H1 (cell line): ENCODE measurements around the gene EPM2A. TPM values are rescaled to one million over a fixed set of nuclear protein-coding genes. Genes with fewer than 3 reads are reported as not detected.

Source experiments
- CTCF ChIA-PET: fragments of 300-600 bp; sonication (Branson Sonifier 250); formaldehyde crosslinking; loops from one replicate; lab custom pipeline; 2021; ENCODE audit not compliant: partially characterized antibody; lab: Charles Lee
- POLR2A ChIA-PET: fragments of 300-600 bp; sonication (Branson Sonifier 250); formaldehyde crosslinking; loops from one replicate; lab custom pipeline; 2021; ENCODE audit warnings: inconsistent platforms; ENCODE audit not compliant: partially characterized antibody; lab: Charles Lee
- DNase-seq, 2 experiments: peaks; one replicate each; pipeline versions ENCODE4 v3.0.0 to v3.0.0-alpha.2; 2010 to 2022; ENCODE audit warnings: low spot score in 2 of 2, low read depth in 1 of 2, mixed read lengths in 1 of 2
- FAIRE-seq: peaks from 2 replicates; lab custom pipeline; 2011; peaks lifted over from hg19 to GRCh38; lab: Jason Lieb, UNC
- H2AFZ ChIP-seq: 2 replicates; pipeline ENCODE4 v1.8.1; 2012; ENCODE audit warnings: low read length, inconsistent platforms
- H2AK5ac ChIP-seq: 2 replicates; pipeline ENCODE4 v1.6.1; 2013; ENCODE audit warnings: low read depth, low read length
- H2BK120ac ChIP-seq: replicated peaks from 2 replicates; pipeline ENCODE3; 2013; ENCODE audit warnings: low read depth, low read length, inconsistent platforms
- H2BK12ac ChIP-seq: 2 replicates; pipeline ENCODE4 v1.6.1; 2013; ENCODE audit warnings: low read depth, low read length
- H2BK15ac ChIP-seq: 2 replicates; pipeline ENCODE4 v1.6.1; 2013; ENCODE audit warnings: low read length
- H2BK20ac ChIP-seq: 2 replicates; pipeline ENCODE4 v1.6.1; 2013; ENCODE audit warnings: low read length
- H2BK5ac ChIP-seq: 2 replicates; pipeline ENCODE4 v1.6.1; 2013; ENCODE audit warnings: low read depth, low read length
- H3K14ac ChIP-seq: 2 replicates; pipeline ENCODE4 v1.6.1; 2013; ENCODE audit warnings: inconsistent platforms; ENCODE audit not compliant: insufficient read length
- H3K18ac ChIP-seq: 2 replicates; pipeline ENCODE4 v1.6.1; 2013; ENCODE audit warnings: low read length; ENCODE audit errors: extremely low read depth
- H3K23ac ChIP-seq: 2 replicates; pipeline ENCODE4 v1.6.1; 2013; ENCODE audit warnings: inconsistent platforms; ENCODE audit not compliant: insufficient read length
- H3K23me2 ChIP-seq: 2 replicates; pipeline ENCODE4 v1.6.1; 2013; ENCODE audit warnings: low read depth, low read length
- H3K27ac ChIP-seq: 2 replicates; pipeline ENCODE4 v1.6.1; 2011; ENCODE audit warnings: low read depth, low read length, inconsistent platforms
- H3K27me3 ChIP-seq, 4 experiments: replicated peaks in 1 of 4; 1 replicate in 1 of 4; 2 replicates in 3 of 4; pipeline versions ENCODE4 v1.6.1 to v1.8.1; 2011 to 2013; ENCODE audit warnings: low read length in 3 of 4, mild to moderate bottlenecking in 3 of 4, inconsistent platforms in 2 of 4, mixed read lengths in 2 of 4, moderate library complexity in 1 of 4; ENCODE audit not compliant: control insufficient read depth in 3 of 4, insufficient read depth in 3 of 4; ENCODE audit errors: extremely low read depth in 1 of 4
- H3K36me3 ChIP-seq, 4 experiments: 2 replicates each; pipeline versions ENCODE4 v1.6.1 to v1.8.1; 2011 to 2013; ENCODE audit warnings: mild to moderate bottlenecking in 4 of 4, low read length in 3 of 4, moderate library complexity in 2 of 4, control low read depth in 1 of 4, inconsistent platforms in 1 of 4; ENCODE audit not compliant: insufficient read depth in 4 of 4, control insufficient read depth in 2 of 4
- H3K4ac ChIP-seq: replicated peaks from 2 replicates; pipeline ENCODE3; 2013; ENCODE audit warnings: low read length, low read depth, mixed read lengths, inconsistent platforms; ENCODE audit not compliant: insufficient read length
- H3K4me1 ChIP-seq, 4 experiments: replicated peaks in 1 of 4; 1 replicate in 1 of 4; 2 replicates in 3 of 4; pipeline versions ENCODE4 v1.6.1 to v1.8.1; 2011 to 2013; ENCODE audit warnings: low read length in 3 of 4, inconsistent platforms in 2 of 4, mixed read lengths in 1 of 4; ENCODE audit not compliant: insufficient read depth in 4 of 4, control insufficient read depth in 3 of 4
- H3K4me2 ChIP-seq, 2 experiments: 2 replicates each; pipeline versions ENCODE4 v1.6.1 to v1.8.1; 2011 to 2013; ENCODE audit warnings: low read depth in 2 of 2, low read length in 2 of 2, control low read depth in 1 of 2, inconsistent platforms in 1 of 2, mild to moderate bottlenecking in 1 of 2; ENCODE audit not compliant: insufficient read depth in 1 of 2
- H3K4me3 ChIP-seq, 4 experiments: fragments of 200-600, 300-600 bp in 1 of 4; sonication (generic), shearing (Covaris generic), sonication (Bioruptor Twin) in 1 of 4; 2 replicates each; pipeline versions ENCODE4 v1.5.1 to v1.8.1; 2011 to 2016; ENCODE audit warnings: low read length in 4 of 4, low read depth in 3 of 4, control low read depth in 2 of 4, inconsistent platforms in 2 of 4, mild to moderate bottlenecking in 2 of 4, mixed read lengths in 1 of 4, moderate library complexity in 1 of 4; ENCODE audit not compliant: insufficient read depth in 2 of 4; ENCODE audit errors: extremely low read depth in 1 of 4
- H3K56ac ChIP-seq: replicated peaks from 2 replicates; pipeline ENCODE3; 2013; ENCODE audit warnings: low read depth, mild to moderate bottlenecking, mixed read lengths, low read length, inconsistent platforms; ENCODE audit not compliant: insufficient read length
- H3K79me1 ChIP-seq: 2 replicates; pipeline ENCODE4 v1.6.1; 2013; ENCODE audit warnings: low read depth, low read length, control low read depth
- H3K79me2 ChIP-seq, 2 experiments: 2 replicates each; pipeline versions ENCODE4 v1.6.1 to v1.8.1; 2012 to 2013; ENCODE audit warnings: low read length in 2 of 2, mild to moderate bottlenecking in 2 of 2, inconsistent platforms in 1 of 2; ENCODE audit not compliant: insufficient read depth in 2 of 2, control insufficient read depth in 1 of 2
- H3K9ac ChIP-seq, 4 experiments: replicated peaks in 1 of 4; 1 replicate in 1 of 4; 2 replicates in 3 of 4; pipeline versions ENCODE4 v1.6.1 to v1.8.1; 2011 to 2013; ENCODE audit warnings: low read depth in 3 of 4, low read length in 3 of 4, control low read depth in 2 of 4, mild to moderate bottlenecking in 2 of 4, moderate library complexity in 2 of 4, inconsistent platforms in 1 of 4; ENCODE audit errors: extremely low read depth in 1 of 4
- H3K9me3 ChIP-seq, 2 experiments: 2 replicates each; pipeline versions ENCODE4 v1.6.1 to v1.8.1; 2012 to 2013; ENCODE audit warnings: mild to moderate bottlenecking in 2 of 2, moderate library complexity in 2 of 2, control low read depth in 1 of 2, inconsistent platforms in 1 of 2, low read depth in 1 of 2, low read length in 1 of 2, mixed read lengths in 1 of 2; ENCODE audit not compliant: insufficient read depth in 2 of 2
- H4K20me1 ChIP-seq, 2 experiments: replicated peaks in 1 of 2; 2 replicates each; pipeline versions ENCODE3 to v1.8.1; 2011 to 2013; ENCODE audit warnings: inconsistent platforms in 2 of 2, low read length in 2 of 2, mild to moderate bottlenecking in 1 of 2; ENCODE audit not compliant: insufficient read depth in 2 of 2, control insufficient read depth in 1 of 2
- H4K5ac ChIP-seq: 2 replicates; pipeline ENCODE4 v1.6.1; 2013; ENCODE audit warnings: low read length, low read depth, mixed read lengths, inconsistent platforms; ENCODE audit not compliant: insufficient read length
- H4K8ac ChIP-seq: 2 replicates; pipeline ENCODE4 v1.8.0; 2013; ENCODE audit warnings: mild to moderate bottlenecking, moderate library complexity, low read length, inconsistent platforms; ENCODE audit not compliant: insufficient read depth; ENCODE audit errors: extremely low read depth
- H4K91ac ChIP-seq: replicated peaks from 2 replicates; pipeline ENCODE3; 2013; ENCODE audit warnings: low read length, mixed read lengths, inconsistent platforms; ENCODE audit not compliant: insufficient read length
- ATF3 ChIP-seq: IDR thresholded peaks from 2 replicates; pipeline ENCODE4 v1.6.1; 2011; ENCODE audit warnings: low read depth, mild to moderate bottlenecking, low read length; ENCODE audit not compliant: insufficient read depth
- BCL11A ChIP-seq, 2 experiments: IDR thresholded peaks; one replicate each; pipeline ENCODE4 v1.6.1; 2011; ENCODE audit warnings: low read depth in 2 of 2, low read length in 2 of 2, mild to moderate bottlenecking in 2 of 2
- CHD1 ChIP-seq: IDR thresholded peaks from 2 replicates; pipeline ENCODE4 v1.6.1; 2012; ENCODE audit warnings: low read depth, low read length, improper control_type of control experiment
- CREB1 ChIP-seq: IDR thresholded peaks from 2 replicates; pipeline ENCODE4 v1.6.1; 2012; ENCODE audit warnings: inconsistent platforms
- EZH2 ChIP-seq: fragments of 200-600 bp; sonication (generic); IDR thresholded peaks from 2 replicates; pipeline ENCODE4 v1.7.1; 2012; ENCODE audit warnings: low read depth, mild to moderate bottlenecking, moderate library complexity, low read length, inconsistent platforms; ENCODE audit not compliant: severe bottlenecking
- GABPA ChIP-seq: IDR thresholded peaks from 2 replicates; pipeline ENCODE4 v1.6.1; 2011; ENCODE audit warnings: mild to moderate bottlenecking, low read length, moderate library complexity, borderline replicate concordance; ENCODE audit not compliant: insufficient read depth
- GTF2F1 ChIP-seq: IDR thresholded peaks from 2 replicates; pipeline ENCODE4 v1.6.1; 2012; ENCODE audit warnings: low read depth, low read length, improper control_type of control experiment, borderline replicate concordance
- HDAC2 ChIP-seq, 2 experiments: fragments of 300-600 bp in 1 of 2; sonication (generic) in 1 of 2; IDR thresholded peaks; 2 replicates each; pipeline ENCODE4 v1.6.1; 2011 to 2012; ENCODE audit warnings: low read depth in 2 of 2, low read length in 2 of 2, mild to moderate bottlenecking in 2 of 2, moderate library complexity in 2 of 2, borderline replicate concordance in 1 of 2, inconsistent platforms in 1 of 2
- POLR2A ChIP-seq, 2 experiments: IDR thresholded peaks; 1 replicate in 1 of 2; 2 replicates in 1 of 2; pipeline ENCODE4 v1.6.1; 2011; ENCODE audit warnings: low read depth in 2 of 2, low read length in 2 of 2, mild to moderate bottlenecking in 2 of 2; ENCODE audit errors: control extremely low read depth in 1 of 2
- TBP ChIP-seq: IDR thresholded peaks from 2 replicates; pipeline ENCODE4 v1.6.1; 2011; ENCODE audit warnings: low read depth, low read length, improper control_type of control experiment
- WGBS, 2 experiments: shearing (Covaris generic) in 1 of 2; methylation state at CpG; one replicate each; pipeline versions ENCODE4 v1.1.6 to v1.1.7; 2013 to 2015; ENCODE audit warnings: low lambda C conversion rate in 2 of 2, mixed read lengths in 2 of 2, inconsistent platforms in 1 of 2, low coverage in 1 of 2, missing lambda C conversion rate in 1 of 2; ENCODE audit not compliant: insufficient replicate concordance in 2 of 2, insufficient coverage in 1 of 2, insufficient read length in 1 of 2; ENCODE audit errors: extremely low coverage in 1 of 2, missing lambda C conversion rate in 1 of 2; 5-methylcytosine and 5-hydroxymethylcytosine counted together
- polyA plus RNA-seq, 7 experiments: library from polyadenylated mRNA; depleted of rRNA in 3 of 7; stranded (reverse) in 5 of 7; unstranded in 2 of 7; fragments of >200 nt in 5 of 7; fragments of 200-250 nt in 2 of 7; gene quantifications; 1 replicate in 5 of 7; 2 replicates in 1 of 7; 4 replicates in 1 of 7; pipeline versions ENCODE4 v1.2.1 to v1.2.3, GENCODE V29; 2011 to 2013; ENCODE audit warnings: missing spikeins in 2 of 7, mixed read lengths in 2 of 7
- total RNA-seq: library from RNA; stranded (reverse); fragmentation: NEBNext Ultra II Directional; extraction: Animal tissue kit (Norgen Biotek cat#: 25700); gene quantifications from 2 replicates; pipeline ENCODE4 v1.2.1, GENCODE V29; 2021

The EPM2A gene
- total and polyA plus RNA-seq, 2 of the 8 experiments (the other 6 are each of a cell fraction or from before 2014, with no cell fraction given) = 2.3 to 6.2 TPM

- Histone ChIP-seq H3K79me2 (no peaks in the 10 kb centered on the region), H3K27me3 (no peaks in the 10 kb centered on the region), H2BK20ac (no peak overlapping the region), H2AFZ (no peak overlapping the region), H3K4me2 (no peak overlapping the region), H2BK120ac (no peak overlapping the region), H3K4ac (no peak overlapping the region), H3K79me1 (no peaks in the 10 kb centered on the region), H2BK15ac (no peak overlapping the region), H3K4me3 (no peak overlapping the region), H3K9ac (no peak overlapping the region), H3K23me2 (no peaks in the 10 kb centered on the region), H3K14ac (no peak overlapping the region), H2BK12ac (no peak overlapping the region), H3K27ac (no peak overlapping the region), H4K5ac (no peak overlapping the region), H3K23ac (no peak overlapping the region), H3K36me3 (no peaks in the 10 kb centered on the region), H3K4me1 (no peaks in the 10 kb centered on the region), H3K18ac (no peak overlapping the region), H3K56ac (no peak overlapping the region), H2BK5ac (no peak overlapping the region), H4K20me1 (no peaks in the 10 kb centered on the region), H2AK5ac (no peak overlapping the region), H4K8ac (no peak overlapping the region), H3K9me3 (no peaks in the 10 kb centered on the region), H4K91ac (no peak overlapping the region)
- CTCF ChIA-PET = interaction anchor here (2.1 kb wide), 1 partner anchor 13 kb away, joined by 9 read pairs; no protein-coding TSS in a partner anchor
- FAIRE-seq (no peak), DNase-seq (no peak)
- POLR2A ChIA-PET = no interaction called here
- 94% methylated on average over 7 of the region's 7 CpGs; no CpG with 5 or more reads in 1 of the 2 experiments for WGBS, 2 experiments
- TF ChIP-seq ATF3 (no peak), POLR2A (IDR thresholded peaks at IDR 0.05; ENCODE audit: control extremely low read depth in 1 of 2, low read depth in 2 of 2, low read length in 2 of 2) (no peak), BCL11A (IDR thresholded peaks at IDR 0.05; ENCODE audit: low read depth in 2 of 2, low read length in 2 of 2) (no peak), CREB1 (no peak), EZH2 (no peak), CHD1 (no peak), TBP (no peak), GABPA (no peak), HDAC2 (IDR thresholded peaks at IDR 0.05; ENCODE audit: borderline replicate concordance in 1 of 2, low read depth in 2 of 2, low read length in 2 of 2) (no peak), GTF2F1 (no peak)
Observed at GRCh38 chr6:145620088-145620487, 115.2 kb downstream of the EPM2A start.
